Measurements from ENCODE around the gene GHR. TPM values are rescaled to one million over a fixed set of nuclear protein-coding genes. Genes with fewer than 3 reads are reported as not detected.
"Not testable (repeated sequence)": the region's sequence is repeated elsewhere in the genome, so short reads cannot be mapped to it uniquely, and the experiment has no call there.

The GHR gene
- total and polyA plus RNA-seq, 5 experiments from 2014 or later: not detected

GRCh38 chr5:42566652-42567295, 143.5 kb downstream of the GHR start:
- H3K27ac Mint-ChIP-seq: no peak overlapping the region
- no peaks in the 10 kb centered on the region for H3K4me1 Mint-ChIP-seq
- no peak overlapping the region for H3K4me3 Mint-ChIP-seq
- H3K27me3 Mint-ChIP-seq: peaks cover 0 to 14% (median 6%) of the 10 kb centered on the region in 5 donors
- POLR2A ChIA-PET: no interaction called here
- H3K9me3 Mint-ChIP-seq: no peaks in the 10 kb centered on the region
- no peak for ATAC-seq
- DNase-seq: no peak
- H3K36me3 Mint-ChIP-seq: no peaks in the 10 kb centered on the region

- H3K36me3 Mint-ChIP-seq: no peaks in the 10 kb centered on the region
- no peak for ATAC-seq
- POLR2A ChIA-PET: no interaction called here
- no peaks in the 10 kb centered on the region for H3K4me1 Mint-ChIP-seq
- H3K4me3 Mint-ChIP-seq: no peak overlapping the region
- no peak for DNase-seq
- no peaks in the 10 kb centered on the region for H3K9me3 Mint-ChIP-seq
- H3K27me3 Mint-ChIP-seq: peaks cover 2 to 32% (median 13%) of the 10 kb centered on the region in 5 donors
- H3K27ac Mint-ChIP-seq: no peak overlapping the region
Observed at GRCh38 chr5:42569325-42569724, 146.1 kb downstream of the GHR start.

GRCh38 chr5:42569953-42570548, 146.8 kb downstream of the GHR start:
- DNase-seq (no peak), ATAC-seq (no peak)
- no peaks in the 10 kb centered on the region for H3K36me3 Mint-ChIP-seq
- H3K27me3 Mint-ChIP-seq: peaks cover 2 to 39% (median 12%) of the 10 kb centered on the region in 5 donors
- POLR2A ChIA-PET: no interaction called here
- H3K4me1 Mint-ChIP-seq: no peaks in the 10 kb centered on the region
- no peaks in the 10 kb centered on the region for H3K9me3 Mint-ChIP-seq
- H3K4me3 Mint-ChIP-seq: no peak overlapping the region
- no peak overlapping the region for H3K27ac Mint-ChIP-seq

GRCh38 chr5:42570966-42571960, 148.0 kb downstream of the GHR start:
- no peak overlapping the region for H3K4me3 Mint-ChIP-seq
- H3K27ac Mint-ChIP-seq: no peak overlapping the region
- H3K27me3 Mint-ChIP-seq: peaks cover 4 to 45% (median 15%) of the 10 kb centered on the region in 5 donors
- POLR2A ChIA-PET: no interaction called here
- ATAC-seq (no peak), DNase-seq (no peak)
- no peaks in the 10 kb centered on the region for H3K36me3 Mint-ChIP-seq
- no peaks in the 10 kb centered on the region for H3K4me1 Mint-ChIP-seq
- H3K9me3 Mint-ChIP-seq: no peaks in the 10 kb centered on the region

- ATAC-seq (no peak), DNase-seq (no peak)
- POLR2A ChIA-PET: no interaction called here
- H3K27ac Mint-ChIP-seq: no peak overlapping the region
- no peak overlapping the region for H3K4me3 Mint-ChIP-seq
- no peaks in the 10 kb centered on the region for H3K9me3 Mint-ChIP-seq
- H3K4me1 Mint-ChIP-seq: no peaks in the 10 kb centered on the region
- H3K36me3 Mint-ChIP-seq: no peaks in the 10 kb centered on the region
- peaks cover 4 to 45% (median 15%) of the 10 kb centered on the region in 5 donors for H3K27me3 Mint-ChIP-seq
Observed at GRCh38 chr5:42572313-42572712, 149.1 kb downstream of the GHR start.

- Mint-ChIP-seq H3K9me3 (no peaks in the 10 kb centered on the region), H3K4me3 (no peak overlapping the region), H3K27me3 (peaks cover 4 to 42% (median 15%) of the 10 kb centered on the region in 5 donors), H3K27ac (no peak overlapping the region), H3K4me1 (no peaks in the 10 kb centered on the region), H3K36me3 (no peaks in the 10 kb centered on the region)
- POLR2A ChIA-PET: no interaction called here
- DNase-seq (no peak), ATAC-seq (no peak)
Observed at GRCh38 chr5:42573386-42573785, 150.1 kb downstream of the GHR start.

- DNase-seq, H3K36me3 Mint-ChIP-seq, H3K4me1 Mint-ChIP-seq, POLR2A ChIA-PET, H3K4me3 Mint-ChIP-seq, H3K27ac Mint-ChIP-seq, ATAC-seq, H3K9me3 Mint-ChIP-seq: not testable (repeated sequence)
- peaks cover 9 to 33% (median 13%) of the 10 kb centered on the region in 5 donors for H3K27me3 Mint-ChIP-seq
Observed at GRCh38 chr5:42575914-42576313, 152.7 kb downstream of the GHR start.

GRCh38 chr5:42578901-42579300, 155.7 kb downstream of the GHR start:
- H3K36me3 Mint-ChIP-seq, H3K27ac Mint-ChIP-seq, H3K4me1 Mint-ChIP-seq, DNase-seq, POLR2A ChIA-PET, ATAC-seq, H3K9me3 Mint-ChIP-seq, H3K4me3 Mint-ChIP-seq: not testable (repeated sequence)
- peaks cover 7 to 43% (median 19%) of the 10 kb centered on the region in 5 donors for H3K27me3 Mint-ChIP-seq

GRCh38 chr5:42579320-42579719, 156.1 kb downstream of the GHR start:
- H3K9me3 Mint-ChIP-seq: no peaks in the 10 kb centered on the region
- H3K4me3 Mint-ChIP-seq: no peak overlapping the region
- DNase-seq (no peak), ATAC-seq (no peak)
- POLR2A ChIA-PET: no interaction called here
- H3K36me3 Mint-ChIP-seq: no peaks in the 10 kb centered on the region
- H3K27me3 Mint-ChIP-seq: peaks cover 7 to 38% (median 19%) of the 10 kb centered on the region in 5 donors
- peaks cover 0 to 2% (median under 1%) of the 10 kb centered on the region in 4 donors for H3K4me1 Mint-ChIP-seq
- H3K27ac Mint-ChIP-seq: no peak overlapping the region

- ATAC-seq: no peak
Observed at GRCh38 chr5:42581845-42582244, 158.6 kb downstream of the GHR start.

GRCh38 chr5:42582723-42583122, 159.5 kb downstream of the GHR start:
- Mint-ChIP-seq H3K4me3 (no peak overlapping the region), H3K9me3 (no peaks in the 10 kb centered on the region), H3K36me3 (no peaks in the 10 kb centered on the region), H3K27me3 (peaks cover 8 to 31% (median 15%) of the 10 kb centered on the region in 5 donors), H3K4me1 (peaks cover 0 to 2% (median under 1%) of the 10 kb centered on the region in 4 donors), H3K27ac (no peak overlapping the region)
- ATAC-seq (no peak), DNase-seq (no peak)
- POLR2A ChIA-PET: no interaction called here

More at GRCh38 chr5:42581845-42582244, 158.6 kb downstream of the GHR start:
- DNase-seq: no peak
- POLR2A ChIA-PET: no interaction called here
- Mint-ChIP-seq H3K9me3 (no peaks in the 10 kb centered on the region), H3K36me3 (no peaks in the 10 kb centered on the region), H3K4me1 (peaks cover 0 to 2% (median under 1%) of the 10 kb centered on the region in 4 donors), H3K4me3 (no peak overlapping the region), H3K27me3 (peaks cover 8 to 25% (median 13%) of the 10 kb centered on the region in 5 donors), H3K27ac (no peak overlapping the region)

- peak in 6 of 10 donors; percentile 2 to 36 (median 12) for DNase-seq
- Mint-ChIP-seq H3K4me1 (peaks cover 0 to 2% (median under 1%) of the 10 kb centered on the region in 4 donors), H3K27me3 (peaks cover 8 to 37% (median 15%) of the 10 kb centered on the region in 5 donors), H3K4me3 (no peak overlapping the region), H3K27ac (no peak overlapping the region), H3K9me3 (no peaks in the 10 kb centered on the region), H3K36me3 (no peaks in the 10 kb centered on the region)
- ATAC-seq: no peak
- POLR2A ChIA-PET: no interaction called here
Observed at GRCh38 chr5:42583322-42583721, 160.1 kb downstream of the GHR start.

GRCh38 chr5:42586625-42587024, 163.4 kb downstream of the GHR start:
- H3K4me3 Mint-ChIP-seq: no peak overlapping the region
- peaks cover 10 to 41% (median 12%) of the 10 kb centered on the region in 5 donors for H3K27me3 Mint-ChIP-seq
- no peak for ATAC-seq
- DNase-seq: no peak
- POLR2A ChIA-PET: no interaction called here
- H3K36me3 Mint-ChIP-seq: no peaks in the 10 kb centered on the region
- H3K27ac Mint-ChIP-seq: no peak overlapping the region
- H3K4me1 Mint-ChIP-seq: peaks cover 0 to 10% (median 7%) of the 10 kb centered on the region in 4 donors
- no peaks in the 10 kb centered on the region for H3K9me3 Mint-ChIP-seq
